PFSK-1 (cell line): Measurements from ENCODE around the gene GREB1.

Experiments used
- FOXP2 ChIP-seq: optimal IDR thresholded peaks from 2 replicates; pipeline ENCODE3; 2011; ENCODE audit warnings: borderline replicate concordance, control low read depth, inconsistent platforms; ENCODE audit not compliant: insufficient read depth; ENCODE audit errors: extremely low read length, extremely low read depth
- POLR2AphosphoS5 ChIP-seq: IDR thresholded peaks from 2 replicates; pipeline ENCODE4 v1.6.1; 2012; ENCODE audit warnings: low read depth, mild to moderate bottlenecking, control low read depth, low read length, moderate library complexity
- REST ChIP-seq, 2 experiments: IDR thresholded peaks; 2 replicates each; pipeline versions ENCODE4 v1.6.1 to v1.8.0; 2011 to 2012; ENCODE audit warnings: low read depth in 2 of 2, low read length in 2 of 2, control low read depth in 1 of 2, inconsistent platforms in 1 of 2, mild to moderate bottlenecking in 1 of 2, moderate library complexity in 1 of 2; ENCODE audit not compliant: insufficient read depth in 1 of 2
- SIN3A ChIP-seq: IDR thresholded peaks from 2 replicates; pipeline ENCODE4 v1.6.1; 2012; ENCODE audit warnings: mild to moderate bottlenecking, low read length, moderate library complexity, borderline replicate concordance; ENCODE audit not compliant: insufficient read depth
- TAF1 ChIP-seq: IDR thresholded peaks from 2 replicates; pipeline ENCODE4 v1.6.1; 2012; ENCODE audit warnings: low read length, control low read depth, borderline replicate concordance; ENCODE audit not compliant: insufficient read depth

GREB1 gene

DNA sequence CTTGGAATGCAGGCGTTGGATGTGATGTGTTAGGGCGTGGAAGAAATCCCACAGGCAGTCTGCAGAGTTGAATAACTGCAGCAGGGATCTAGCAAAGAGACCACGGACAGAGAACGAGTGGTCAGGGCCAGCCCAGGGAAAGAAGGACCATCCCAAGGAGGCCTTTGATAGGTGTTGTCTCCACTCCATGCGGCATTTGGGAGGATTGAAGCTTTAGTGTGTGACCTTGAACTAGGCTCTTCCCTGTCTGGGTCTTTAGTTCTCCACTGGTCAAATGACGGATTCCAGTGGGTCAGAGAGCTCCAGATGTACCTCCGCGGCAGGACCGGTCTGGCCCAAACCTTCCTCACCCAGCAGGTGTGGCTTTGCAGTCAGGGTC is 18.4 kb downstream of the GREB1 start:
- no peak for TF ChIP-seq FOXP2
- TF ChIP-seq SIN3A: no peak
- no peak for TF ChIP-seq TAF1
- TF ChIP-seq POLR2AphosphoS5: no peak
- TF ChIP-seq REST (IDR thresholded peaks at IDR 0.05; ENCODE audit: insufficient read depth in 1 of 2, low read depth in 2 of 2, low read length in 2 of 2): no peak

- TF ChIP-seq REST (IDR thresholded peaks at IDR 0.05; ENCODE audit: insufficient read depth in 1 of 2, low read depth in 2 of 2, low read length in 2 of 2): peak in 1 of 2 experiments; percentile 34; a peak in 1 of 4 replicates
- TF ChIP-seq FOXP2: no peak
- TF ChIP-seq TAF1: no peak
- no peak for TF ChIP-seq POLR2AphosphoS5
- TF ChIP-seq SIN3A: no peak
Measured at GRCh38 chr2:11553661-11554398, 20.0 kb downstream of the GREB1 start.

DNA sequence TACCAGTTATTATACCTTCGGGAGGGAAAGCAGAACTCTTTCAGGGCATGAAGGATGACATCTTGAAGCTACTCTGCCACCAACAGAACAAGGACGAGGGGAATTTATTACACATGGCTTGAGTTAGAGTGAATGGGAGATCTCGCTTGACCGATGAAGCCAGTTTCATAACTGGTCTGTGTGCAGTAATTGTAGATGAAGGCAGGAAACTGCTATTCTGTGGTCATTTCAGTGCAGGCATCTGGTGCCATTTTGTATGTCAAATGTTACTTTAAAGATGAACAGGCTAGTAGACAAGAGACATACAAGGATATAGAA is 20.5 kb downstream of the GREB1 start:
- TF ChIP-seq POLR2AphosphoS5: no peak

DNA sequence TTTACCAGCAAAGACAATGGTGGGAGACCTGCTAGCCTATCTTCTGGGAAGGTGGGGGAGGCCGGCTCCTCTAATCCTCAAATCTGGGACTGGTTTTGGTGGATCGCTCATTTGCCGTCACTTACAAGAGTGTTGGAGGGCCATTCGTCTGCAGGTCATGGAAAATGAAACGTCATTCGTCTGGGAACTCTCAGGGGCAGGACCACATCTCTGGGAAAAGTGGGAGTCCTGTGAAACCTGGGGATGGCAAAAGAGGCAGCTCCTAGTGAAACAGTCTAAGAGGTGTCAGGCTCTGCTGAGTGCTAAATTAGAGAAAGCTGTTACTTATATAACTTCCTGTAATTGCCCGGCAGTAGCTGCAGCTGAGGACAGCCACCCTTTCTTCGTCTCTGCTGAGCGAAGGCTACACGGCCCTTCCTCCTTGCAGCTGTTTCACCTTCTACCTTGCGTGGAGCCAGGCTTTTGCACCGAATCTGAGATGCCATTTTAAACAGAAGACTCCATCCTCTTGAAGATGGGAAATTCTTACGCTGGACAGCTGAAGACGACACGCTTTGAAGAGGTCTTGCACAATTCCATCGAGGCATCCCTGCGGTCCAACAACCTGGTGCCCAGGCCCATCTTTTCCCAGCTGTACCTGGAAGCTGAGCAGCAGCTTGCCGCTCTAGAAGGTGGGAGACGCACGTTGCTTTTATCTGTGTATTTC is 22.4 kb downstream of the GREB1 start:
- TF ChIP-seq POLR2AphosphoS5 (no peak), SIN3A (no peak), REST (IDR thresholded peaks at IDR 0.05; ENCODE audit: insufficient read depth in 1 of 2, low read depth in 2 of 2, low read length in 2 of 2) (peak in 1 of 2 experiments; percentile 32; a peak in 1 of 4 replicates)

- TF ChIP-seq POLR2AphosphoS5: no peak
- TF ChIP-seq REST (IDR thresholded peaks at IDR 0.05; ENCODE audit: insufficient read depth in 1 of 2, low read depth in 2 of 2, low read length in 2 of 2): no peak
- no peak for TF ChIP-seq SIN3A
Measured at GRCh38 chr2:11558214-11558886, 24.5 kb downstream of the GREB1 start.
